Type B pancreatic cell (in vitro differentiated cells): Measurements from ENCODE around the gene BEND2. TPM values are rescaled to one million over a fixed set of nuclear protein-coding genes. Genes with fewer than 3 reads are reported as not detected.

Experiments used
- DNase-seq: peaks from one replicate; pipeline ENCODE4 v3.0.0; 2021; ENCODE audit warnings: mixed read lengths; ENCODE audit not compliant: unreplicated experiment; ENCODE audit errors: extremely low spot score
- H3K27ac Mint-ChIP-seq: 2 replicates; pipeline ENCODE4 v1.8.0; 2021; ENCODE audit warnings: mild to moderate bottlenecking, mixed read lengths
- H3K27me3 Mint-ChIP-seq: 2 replicates; pipeline ENCODE4 v1.8.0; 2021; ENCODE audit warnings: mixed read lengths
- H3K36me3 Mint-ChIP-seq: 2 replicates; pipeline ENCODE4 v1.8.0; 2021; ENCODE audit warnings: mixed read lengths
- H3K4me1 Mint-ChIP-seq: one replicate; pipeline ENCODE4 v1.8.0; 2021; ENCODE audit warnings: mixed read lengths; ENCODE audit not compliant: unreplicated experiment
- H3K4me3 Mint-ChIP-seq: 2 replicates; pipeline ENCODE4 v1.8.0; 2021; ENCODE audit warnings: mild to moderate bottlenecking, mixed read lengths
- H3K9me3 Mint-ChIP-seq: 2 replicates; pipeline ENCODE4 v1.8.0; 2021; ENCODE audit warnings: mixed read lengths
- CTCF ChIP-seq: fragments of 200-600 bp; sonication (generic); conservative IDR thresholded peaks from 2 replicates; pipeline ENCODE4 v1.5.0; 2021; ENCODE audit warnings: antibody characterized with exemption, mild to moderate bottlenecking
- total RNA-seq: library from RNA; stranded (reverse); gene quantifications from 2 replicates; pipeline ENCODE4 v1.2.1, GENCODE V29; 2021; ENCODE audit warnings: low replicate concordance

Gene BEND2
- total RNA-seq, 1 donor from 2014 or later: not detected

- DNase-seq: no peak
- no peak for TF ChIP-seq CTCF
- Mint-ChIP-seq H3K4me3 (no peak overlapping the region), H3K36me3 (no peaks in the 10 kb centered on the region), H3K27me3 (no peaks in the 10 kb centered on the region), H3K27ac (no peak overlapping the region), H3K9me3 (no peaks in the 10 kb centered on the region), H3K4me1 (no peaks in the 10 kb centered on the region)
Observed at GRCh38 chrX:18166068-18166467, 54.6 kb downstream of the BEND2 start.

GRCh38 chrX:18160369-18160768 is 60.3 kb downstream of the BEND2 start:
- no peak for TF ChIP-seq CTCF
- H3K9me3 Mint-ChIP-seq: no peaks in the 10 kb centered on the region
- no peak overlapping the region for H3K27ac Mint-ChIP-seq
- H3K36me3 Mint-ChIP-seq: no peaks in the 10 kb centered on the region
- no peak overlapping the region for H3K4me3 Mint-ChIP-seq
- no peaks in the 10 kb centered on the region for H3K27me3 Mint-ChIP-seq
- no peak for DNase-seq
- no peaks in the 10 kb centered on the region for H3K4me1 Mint-ChIP-seq

GRCh38 chrX:18158963-18159362 is 61.7 kb downstream of the BEND2 start:
- Mint-ChIP-seq H3K27ac (no peak overlapping the region), H3K4me3 (no peak overlapping the region), H3K36me3 (no peaks in the 10 kb centered on the region), H3K9me3 (no peaks in the 10 kb centered on the region), H3K27me3 (no peaks in the 10 kb centered on the region), H3K4me1 (no peaks in the 10 kb centered on the region)
- no peak for TF ChIP-seq CTCF
- DNase-seq: no peak

GRCh38 chrX:18151649-18152048 is 69.0 kb downstream of the BEND2 start:
- Mint-ChIP-seq H3K27me3 (no peaks in the 10 kb centered on the region), H3K4me1 (no peaks in the 10 kb centered on the region), H3K4me3 (no peak overlapping the region), H3K27ac (no peak overlapping the region), H3K9me3 (no peaks in the 10 kb centered on the region), H3K36me3 (no peaks in the 10 kb centered on the region)
- DNase-seq: no peak
- no peak for TF ChIP-seq CTCF

GRCh38 chrX:18151157-18151556 is 69.5 kb downstream of the BEND2 start:
- no peak for TF ChIP-seq CTCF
- Mint-ChIP-seq H3K9me3 (no peaks in the 10 kb centered on the region), H3K36me3 (no peaks in the 10 kb centered on the region), H3K4me3 (no peak overlapping the region), H3K27me3 (no peaks in the 10 kb centered on the region), H3K27ac (no peak overlapping the region), H3K4me1 (no peaks in the 10 kb centered on the region)
- DNase-seq: no peak

GRCh38 chrX:18149454-18149853 is 71.2 kb downstream of the BEND2 start:
- no peak for DNase-seq
- no peaks in the 10 kb centered on the region for H3K36me3 Mint-ChIP-seq
- no peaks in the 10 kb centered on the region for H3K9me3 Mint-ChIP-seq
- no peak overlapping the region for H3K4me3 Mint-ChIP-seq
- H3K4me1 Mint-ChIP-seq: no peaks in the 10 kb centered on the region
- H3K27ac Mint-ChIP-seq: no peak overlapping the region
- no peak for TF ChIP-seq CTCF
- H3K27me3 Mint-ChIP-seq: no peaks in the 10 kb centered on the region
